Caco-2 (cell line): ENCODE results near the gene POLR2M. TPM values are rescaled to one million over a fixed set of nuclear protein-coding genes. Genes with fewer than 3 reads are reported as not detected.
A peak's percentile ranks its signal among the peaks of the same experiment; 100 is the strongest.

Experiments used
- BruUV-seq: library from RNA; stranded (reverse); fragments of 400-500 nt; replicated peaks from 2 replicates; lab custom pipeline; 2021; lab: Mats Ljungman, UMichigan
- CTCF ChIA-PET: fragments of 300-600 bp; sonication (Branson Sonifier 250); formaldehyde crosslinking; loops from one replicate; lab custom pipeline; 2022; ENCODE audit warnings: antibody characterized with exemption; lab: Charles Lee
- POLR2A ChIA-PET: fragments of 300-600 bp; sonication (Branson Sonifier 250); formaldehyde crosslinking; loops from one replicate; lab custom pipeline; 2022; ENCODE audit warnings: antibody characterized with exemption; lab: Charles Lee
- DNase-seq, 2 experiments: peaks; one replicate each; pipeline versions ENCODE4 v3.0.0 to v3.0.0-alpha.2; 2020 to 2022
- H3K27me3 ChIP-seq: replicated peaks from 2 replicates; pipeline ENCODE4 v1.6.0; 2011; ENCODE audit warnings: low read length; ENCODE audit not compliant: control insufficient read depth, insufficient read depth
- H3K36me3 ChIP-seq: 2 replicates; pipeline ENCODE4 v1.5.1; 2011; ENCODE audit warnings: low read length; ENCODE audit not compliant: control insufficient read depth, insufficient read depth
- H3K4me1 ChIP-seq: fragments of 250-450 bp; sonication (Bioruptor Pico); 2 replicates; pipeline ENCODE4 v1.5.1; 2020; ENCODE audit warnings: mild to moderate bottlenecking
- H3K4me3 ChIP-seq: 2 replicates; pipeline ENCODE4 v1.5.1; 2011; ENCODE audit warnings: low read depth, mild to moderate bottlenecking, control low read depth, low read length
- H3K9me3 ChIP-seq: fragments of 250-450 bp; sonication (Bioruptor Pico); 2 replicates; pipeline ENCODE4 v1.5.1; 2020; ENCODE audit warnings: mild to moderate bottlenecking, moderate library complexity
- H3K27ac Mint-ChIP-seq: one replicate; pipeline ENCODE4 v1.8.0; 2022; ENCODE audit warnings: mixed read lengths; ENCODE audit not compliant: unreplicated experiment
- H3K27me3 Mint-ChIP-seq: one replicate; pipeline ENCODE4 v1.8.0; 2022; ENCODE audit warnings: mixed read lengths; ENCODE audit not compliant: insufficient read depth, unreplicated experiment
- H3K36me3 Mint-ChIP-seq: one replicate; pipeline ENCODE4 v1.8.0; 2022; ENCODE audit warnings: mild to moderate bottlenecking, mixed read lengths; ENCODE audit not compliant: insufficient read depth, unreplicated experiment
- H3K4me1 Mint-ChIP-seq: one replicate; pipeline ENCODE4 v1.8.0; 2022; ENCODE audit warnings: low read depth, mixed read lengths; ENCODE audit not compliant: unreplicated experiment
- H3K4me3 Mint-ChIP-seq: one replicate; pipeline ENCODE4 v1.8.0; 2022; ENCODE audit warnings: mild to moderate bottlenecking, moderate library complexity, mixed read lengths; ENCODE audit not compliant: unreplicated experiment
- H3K9me3 Mint-ChIP-seq: one replicate; pipeline ENCODE4 v1.8.0; 2022; ENCODE audit warnings: mixed read lengths; ENCODE audit not compliant: unreplicated experiment
- CTCF ChIP-seq, 2 experiments: fragments of 200-600 bp in 1 of 2; IDR thresholded peaks; 1 replicate in 1 of 2; 2 replicates in 1 of 2; pipeline versions ENCODE4 v1.5.1 to v1.8.0; 2011 to 2022; ENCODE audit warnings: antibody characterized with exemption in 1 of 2, control low read depth in 1 of 2, inconsistent platforms in 1 of 2, low read depth in 1 of 2, low read length in 1 of 2, mild to moderate bottlenecking in 1 of 2, moderate library complexity in 1 of 2; ENCODE audit not compliant: insufficient read depth in 1 of 2, severe bottlenecking in 1 of 2, unreplicated experiment in 1 of 2
- intact Hi-C: fragments of 100-400 bp; cut with micrococcal nuclease; formaldehyde crosslinking; loops from one replicate; pipeline ENCODE4 v1.10.0; 2022; ENCODE audit not compliant: unreplicated experiment
- total RNA-seq: library from RNA; stranded (reverse); gene quantifications from 2 replicates; pipeline ENCODE4 v1.2.3, GENCODE V29; 2022

The POLR2M gene
- total RNA-seq, 1 experiment from 2014 or later, result 81.6 TPM

GRCh38 chr15:57705746-57706404 is 639 bp upstream of the POLR2M start:
- Histone ChIP-seq H3K9me3 (no peaks in the 10 kb centered on the region), H3K4me1 (peaks cover 10% of the 10 kb centered on the region; the same call in 1 of the 2 replicates), H3K27me3 (no peaks in the 10 kb centered on the region), H3K36me3 (no peaks in the 10 kb centered on the region; the same call in 1 of the 2 replicates), H3K4me3 (peak overlapping the region; percentile 98)
- intact Hi-C loops, result loop anchor here (1.0 kb wide), 1 partner anchor 31 kb away; no protein-coding TSS in a partner anchor
- ChIA-PET CTCF (interaction anchor here (0.6 to 2.0 kb wide), 2 partner anchors 27 to 1460 kb away, joined by 3 to 15 read pairs; no protein-coding TSS in a partner anchor), POLR2A (interaction anchor here (0.7 to 1.8 kb wide), 7 partner anchors 15 to 154 kb away, joined by 3 to 7 read pairs (median 4); no protein-coding TSS in a partner anchor)
- TSS peak; percentile 99 for BruUV-seq
- H3K27me3 Mint-ChIP-seq, result peaks cover 4% of the 10 kb centered on the region
- no peak for DNase-seq
- no peak for TF ChIP-seq CTCF (IDR thresholded peaks at IDR 0.05; ENCODE audit: insufficient read depth in 1 of 2, low read depth in 1 of 2, low read length in 1 of 2, severe bottlenecking in 1 of 2, unreplicated experiment in 1 of 2)
- peak overlapping the region; percentile 82 for H3K27ac Mint-ChIP-seq
- H3K4me3 Mint-ChIP-seq, result peak overlapping the region; percentile 81
- no peaks in the 10 kb centered on the region for H3K9me3 Mint-ChIP-seq
- peaks cover 39% of the 10 kb centered on the region for H3K36me3 Mint-ChIP-seq
- peaks cover 8% of the 10 kb centered on the region for H3K4me1 Mint-ChIP-seq

- peaks cover 1% of the 10 kb centered on the region; the same call in 1 of the 2 replicates for H3K36me3 ChIP-seq
- peaks cover 10% of the 10 kb centered on the region; the same call in 1 of the 2 replicates for H3K4me1 ChIP-seq
- no peaks in the 10 kb centered on the region for H3K27me3 ChIP-seq
- BruUV-seq, result no TSS peak
- intact Hi-C loops, result no loop called here
- DNase-seq, result no peak
- Mint-ChIP-seq H3K9me3 (no peaks in the 10 kb centered on the region), H3K4me3 (peak overlapping the region; percentile 81), H3K36me3 (peaks cover 61% of the 10 kb centered on the region), H3K27me3 (no peaks in the 10 kb centered on the region), H3K4me1 (peaks cover 8% of the 10 kb centered on the region), H3K27ac (no peak overlapping the region)
- CTCF ChIA-PET, result interaction anchor here (1.4 to 2.0 kb wide), 3 partner anchors 25 to 153 kb away, joined by 3 to 15 read pairs (median 4); no protein-coding TSS in a partner anchor
- POLR2A ChIA-PET, result interaction anchor here (1.2 kb wide), 1 partner anchor 148 kb away, joined by 4 read pairs; no protein-coding TSS in a partner anchor
- H3K9me3 ChIP-seq, result no peaks in the 10 kb centered on the region
- H3K4me3 ChIP-seq, result peak overlapping the region; percentile 98
- TF ChIP-seq CTCF (IDR thresholded peaks at IDR 0.05; ENCODE audit: insufficient read depth in 1 of 2, low read depth in 1 of 2, low read length in 1 of 2, severe bottlenecking in 1 of 2, unreplicated experiment in 1 of 2), result no peak
Measured at GRCh38 chr15:57708047-57708446, 1.5 kb downstream of the POLR2M start.

- ChIA-PET POLR2A (interaction anchor here (0.7 kb wide), 1 partner anchor 43 kb away, joined by 7 read pairs; no protein-coding TSS in a partner anchor), CTCF (no interaction called here)
- Mint-ChIP-seq H3K9me3 (peaks cover 9% of the 10 kb centered on the region), H3K27ac (no peak overlapping the region), H3K36me3 (peaks cover 44% of the 10 kb centered on the region), H3K4me3 (no peak overlapping the region), H3K4me1 (peaks cover 7% of the 10 kb centered on the region), H3K27me3 (no peaks in the 10 kb centered on the region)
- Histone ChIP-seq H3K9me3 (no peaks in the 10 kb centered on the region), H3K4me3 (no peak overlapping the region), H3K36me3 (no peaks in the 10 kb centered on the region; the same call in 1 of the 2 replicates), H3K4me1 (no peaks in the 10 kb centered on the region), H3K27me3 (no peaks in the 10 kb centered on the region)
- no TSS peak for BruUV-seq
- no peak for TF ChIP-seq CTCF (IDR thresholded peaks at IDR 0.05; ENCODE audit: insufficient read depth in 1 of 2, low read depth in 1 of 2, low read length in 1 of 2, severe bottlenecking in 1 of 2, unreplicated experiment in 1 of 2)
- no peak for DNase-seq
- intact Hi-C loops, result no loop called here
Measured at GRCh38 chr15:57718309-57718708, 11.8 kb downstream of the POLR2M start.
